H9 (cell line): ENCODE measurements around the gene ATG2A. TPM values are rescaled to one million over a fixed set of nuclear protein-coding genes. Genes with fewer than 3 reads are reported as not detected.

ENCODE experiments used
- DNase-seq: peaks from one replicate; pipeline ENCODE4 v3.0.0-alpha.2; 2017
- H2AFZ ChIP-seq: one replicate; pipeline ENCODE4 v1.6.1; 2013; ENCODE audit warnings: mild to moderate bottlenecking, low read length, control low read depth, moderate library complexity
- H2AK5ac ChIP-seq: 2 replicates; pipeline ENCODE4 v1.6.1; 2013; ENCODE audit warnings: low read length, control low read depth, mixed read lengths; ENCODE audit not compliant: insufficient read length
- H2BK120ac ChIP-seq: one replicate; pipeline ENCODE4 v1.6.1; 2013; ENCODE audit warnings: low read depth, mild to moderate bottlenecking, low read length, control low read depth, inconsistent platforms; ENCODE audit not compliant: poor library complexity, severe bottlenecking
- H2BK12ac ChIP-seq: 2 replicates; pipeline ENCODE4 v1.6.1; 2013; ENCODE audit warnings: low read length, control low read depth, mixed read lengths, low read depth; ENCODE audit not compliant: insufficient read length
- H2BK15ac ChIP-seq: 2 replicates; pipeline ENCODE4 v1.6.1; 2013; ENCODE audit warnings: low read depth, low read length, control low read depth
- H2BK20ac ChIP-seq: one replicate; pipeline ENCODE4 v1.6.1; 2013; ENCODE audit warnings: low read depth, mild to moderate bottlenecking, low read length, control low read depth, inconsistent platforms; ENCODE audit not compliant: poor library complexity, severe bottlenecking
- H2BK5ac ChIP-seq: 2 replicates; pipeline ENCODE4 v1.6.1; 2013; ENCODE audit warnings: low read length, control low read depth, mixed read lengths; ENCODE audit not compliant: insufficient read length
- H3K14ac ChIP-seq: 2 replicates; pipeline ENCODE4 v1.6.1; 2013; ENCODE audit warnings: low read length, control low read depth; ENCODE audit not compliant: insufficient read depth
- H3K18ac ChIP-seq: 2 replicates; pipeline ENCODE4 v1.6.1; 2013; ENCODE audit warnings: low read depth, mild to moderate bottlenecking, mixed read lengths, low read length, control low read depth; ENCODE audit not compliant: insufficient read length
- H3K23ac ChIP-seq: 2 replicates; pipeline ENCODE4 v1.6.1; 2013; ENCODE audit warnings: low read length, control low read depth, mixed read lengths, low read depth; ENCODE audit not compliant: insufficient read length
- H3K23me2 ChIP-seq: 2 replicates; pipeline ENCODE4 v1.6.1; 2013; ENCODE audit warnings: low read depth, mild to moderate bottlenecking, mixed read lengths, low read length, control low read depth; ENCODE audit not compliant: insufficient read length, poor library complexity, severe bottlenecking
- H3K27ac ChIP-seq: 2 replicates; pipeline ENCODE4 v1.5.1; 2013; ENCODE audit warnings: low read length, control low read depth, mixed read lengths, low read depth; ENCODE audit not compliant: insufficient read length
- H3K27me3 ChIP-seq: 2 replicates; pipeline ENCODE4 v1.6.1; 2013; ENCODE audit warnings: low read length, control low read depth, inconsistent platforms; ENCODE audit not compliant: insufficient read depth
- H3K4ac ChIP-seq: 2 replicates; pipeline ENCODE4 v1.6.1; 2013; ENCODE audit warnings: low read depth, mild to moderate bottlenecking, control low read depth, inconsistent platforms, low read length, moderate library complexity
- H3K4me1 ChIP-seq: 2 replicates; pipeline ENCODE4 v1.6.1; 2013; ENCODE audit warnings: low read length, control low read depth, inconsistent platforms; ENCODE audit not compliant: insufficient read depth
- H3K4me2 ChIP-seq: 2 replicates; pipeline ENCODE4 v1.6.1; 2013; ENCODE audit warnings: low read length, control low read depth, mixed read lengths; ENCODE audit not compliant: insufficient read length, insufficient read depth
- H3K56ac ChIP-seq: 2 replicates; pipeline ENCODE4 v1.6.1; 2013; ENCODE audit warnings: low read depth, mild to moderate bottlenecking, mixed read lengths, low read length, control low read depth; ENCODE audit not compliant: insufficient read length
- H3K79me1 ChIP-seq: 2 replicates; pipeline ENCODE4 v1.6.1; 2013; ENCODE audit warnings: low read depth, mild to moderate bottlenecking, moderate library complexity, low read length, control low read depth, inconsistent platforms; ENCODE audit not compliant: insufficient read depth, poor library complexity, severe bottlenecking
- H3K79me2 ChIP-seq: 2 replicates; pipeline ENCODE4 v1.6.1; 2013; ENCODE audit warnings: low read length, control low read depth, inconsistent platforms; ENCODE audit not compliant: insufficient read depth
- H3K9ac ChIP-seq: 2 replicates; pipeline ENCODE4 v1.6.1; 2013; ENCODE audit warnings: low read length, control low read depth, mixed read lengths; ENCODE audit not compliant: insufficient read length; ENCODE audit errors: extremely low read depth
- H3K9me3 ChIP-seq: one replicate; pipeline ENCODE4 v1.6.1; 2013; ENCODE audit warnings: low read depth, low read length, inconsistent platforms; ENCODE audit not compliant: control insufficient read depth
- H3T11ph ChIP-seq: one replicate; pipeline ENCODE4 v1.6.1; 2013; ENCODE audit warnings: mild to moderate bottlenecking, low read length, control low read depth, inconsistent platforms
- H4K20me1 ChIP-seq: one replicate; pipeline ENCODE4 v1.6.1; 2013; ENCODE audit not compliant: control insufficient read depth, insufficient read length, insufficient read depth
- H4K5ac ChIP-seq: 2 replicates; pipeline ENCODE4 v1.6.1; 2013; ENCODE audit warnings: low read depth, mild to moderate bottlenecking, mixed read lengths, low read length, control low read depth; ENCODE audit not compliant: insufficient read length
- H4K8ac ChIP-seq: replicated peaks from 2 replicates; pipeline ENCODE4 v1.6.1; 2013; ENCODE audit warnings: low read length, control low read depth, mixed read lengths, low read depth; ENCODE audit not compliant: insufficient read length
- H4K91ac ChIP-seq: 2 replicates; pipeline ENCODE4 v1.6.1; 2013; ENCODE audit warnings: low read depth, mild to moderate bottlenecking, moderate library complexity, mixed read lengths, low read length, control low read depth; ENCODE audit not compliant: insufficient read length
- H3K27ac Mint-ChIP-seq, 3 experiments: 2 replicates in 2 of 3; 3 replicates in 1 of 3; pipeline ENCODE4 v1.8.0; 2020 to 2021; ENCODE audit warnings: mixed read lengths in 3 of 3, mild to moderate bottlenecking in 1 of 3, moderate library complexity in 1 of 3
- H3K27me3 Mint-ChIP-seq: 2 replicates; pipeline ENCODE4 v1.8.0; 2021; ENCODE audit warnings: low read depth, mild to moderate bottlenecking, moderate library complexity, mixed read lengths
- H3K36me3 Mint-ChIP-seq, 3 experiments: 2 replicates in 2 of 3; 3 replicates in 1 of 3; pipeline ENCODE4 v1.8.0; 2020 to 2021; ENCODE audit warnings: low read depth in 3 of 3, mixed read lengths in 3 of 3; ENCODE audit not compliant: insufficient read depth in 1 of 3
- H3K4me1 Mint-ChIP-seq, 2 experiments: 2 replicates each; pipeline ENCODE4 v1.8.0; 2020; ENCODE audit warnings: mixed read lengths in 2 of 2
- H3K4me3 Mint-ChIP-seq, 2 experiments: 2 replicates in 1 of 2; 3 replicates in 1 of 2; pipeline ENCODE4 v1.8.0; 2020 to 2021; ENCODE audit warnings: mild to moderate bottlenecking in 2 of 2, mixed read lengths in 2 of 2, moderate library complexity in 1 of 2
- H3K9me3 Mint-ChIP-seq, 2 experiments: 2 replicates in 1 of 2; 3 replicates in 1 of 2; pipeline ENCODE4 v1.8.0; 2020; ENCODE audit warnings: mild to moderate bottlenecking in 2 of 2, mixed read lengths in 2 of 2, moderate library complexity in 1 of 2
- CTCF ChIP-seq: fragments of 200-600 bp; sonication (generic); conservative IDR thresholded peaks from 3 replicates; pipeline ENCODE4 v1.8.0; 2021; ENCODE audit warnings: antibody characterized with exemption, mild to moderate bottlenecking
- WGBS: extraction: QIAGEN DNeasy Blood & Tissue Kit; methylation state at CpG from one replicate; pipeline ENCODE4 v1.1.7; 2013; ENCODE audit warnings: missing lambda C conversion rate, low lambda C conversion rate, mixed read lengths; ENCODE audit not compliant: insufficient read length; ENCODE audit errors: extremely low coverage; 5-methylcytosine and 5-hydroxymethylcytosine counted together
- total RNA-seq: library from RNA; stranded (reverse); gene quantifications from 2 replicates; pipeline ENCODE4 v1.2.1, GENCODE V29; 2021

ATG2A gene
- total RNA-seq, 1 experiment from 2014 or later = 21.3 TPM

- Histone ChIP-seq H3K9ac (no peak overlapping the region), H3K4me1 (no peaks in the 10 kb centered on the region; the same call in 1 of the 2 replicates)
- no CpG with 5 or more reads among the region's 15 CpGs for WGBS
Measured at GRCh38 chr11:64865286-64866172, 51.5 kb downstream of the ATG2A start.

More at GRCh38 chr11:64865286-64866172, 51.5 kb downstream of the ATG2A start:
- no peak overlapping the region for H2AK5ac ChIP-seq
- no peak overlapping the region for H4K91ac ChIP-seq
- no peak overlapping the region for H4K8ac ChIP-seq
- no peak overlapping the region for H3K14ac ChIP-seq
- H3K56ac ChIP-seq = no peak overlapping the region
- no peaks in the 10 kb centered on the region for H3K79me2 ChIP-seq
- no peak for TF ChIP-seq CTCF
- peaks cover 15 to 28% of the 10 kb centered on the region in 2 experiments for H3K4me1 Mint-ChIP-seq
- no peaks in the 10 kb centered on the region for H3K9me3 ChIP-seq
- no peak overlapping the region for H3T11ph ChIP-seq
- no peak overlapping the region for H2BK5ac ChIP-seq
- H3K4me3 Mint-ChIP-seq = no peak overlapping the region
- no peak overlapping the region for H4K5ac ChIP-seq
- peak overlapping the region in 1 of 3 experiments; percentile 52; a peak in 3 of 7 replicates for H3K27ac Mint-ChIP-seq
- no peaks in the 10 kb centered on the region for H3K23me2 ChIP-seq
- H3K9me3 Mint-ChIP-seq = no peaks in the 10 kb centered on the region
- H3K23ac ChIP-seq = no peak overlapping the region
- no peak overlapping the region for H2BK15ac ChIP-seq
- H3K27me3 Mint-ChIP-seq = no peaks in the 10 kb centered on the region
- H3K4ac ChIP-seq = no peak overlapping the region
- no peak overlapping the region for H3K27ac ChIP-seq
- H2AFZ ChIP-seq = no peak overlapping the region
- no peak overlapping the region for H2BK12ac ChIP-seq
- no peak overlapping the region for H3K18ac ChIP-seq
- H3K36me3 Mint-ChIP-seq = peaks cover 0 to 1% (median 0%) of the 10 kb centered on the region in 3 experiments; a peak in 1 of 7 replicates
- H4K20me1 ChIP-seq = no peaks in the 10 kb centered on the region
- H3K4me2 ChIP-seq = no peak overlapping the region
- no peaks in the 10 kb centered on the region for H3K79me1 ChIP-seq
- no peaks in the 10 kb centered on the region for H3K27me3 ChIP-seq
- no peak for DNase-seq
- no peak overlapping the region for H2BK120ac ChIP-seq
- no peak overlapping the region for H2BK20ac ChIP-seq
